ENCODE measurements around the gene PTF1A.

The PTF1A gene

DNA sequence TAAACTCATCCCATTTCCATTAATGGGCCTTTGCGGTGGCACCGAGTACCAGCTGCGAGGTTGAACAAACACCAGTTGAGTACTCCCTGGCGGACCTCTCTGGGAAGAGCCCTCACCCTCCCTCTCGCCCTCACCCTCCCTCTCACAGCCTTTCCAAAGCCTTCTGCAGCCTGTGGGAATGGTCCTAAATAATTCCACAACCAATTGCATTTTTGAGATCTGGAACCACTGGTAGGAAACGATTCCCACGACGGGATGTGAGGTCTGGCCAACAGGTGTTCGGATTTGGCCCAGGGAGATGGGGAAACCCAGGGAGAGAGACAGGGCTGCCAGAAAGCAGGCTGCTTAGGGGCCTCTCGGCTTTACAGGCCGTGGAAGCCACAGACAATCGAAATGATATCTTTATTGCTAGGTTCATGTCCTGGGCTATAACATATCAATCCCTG lies 5.3 kb downstream of the PTF1A start:
- TF ChIP-seq, protein P1, sequence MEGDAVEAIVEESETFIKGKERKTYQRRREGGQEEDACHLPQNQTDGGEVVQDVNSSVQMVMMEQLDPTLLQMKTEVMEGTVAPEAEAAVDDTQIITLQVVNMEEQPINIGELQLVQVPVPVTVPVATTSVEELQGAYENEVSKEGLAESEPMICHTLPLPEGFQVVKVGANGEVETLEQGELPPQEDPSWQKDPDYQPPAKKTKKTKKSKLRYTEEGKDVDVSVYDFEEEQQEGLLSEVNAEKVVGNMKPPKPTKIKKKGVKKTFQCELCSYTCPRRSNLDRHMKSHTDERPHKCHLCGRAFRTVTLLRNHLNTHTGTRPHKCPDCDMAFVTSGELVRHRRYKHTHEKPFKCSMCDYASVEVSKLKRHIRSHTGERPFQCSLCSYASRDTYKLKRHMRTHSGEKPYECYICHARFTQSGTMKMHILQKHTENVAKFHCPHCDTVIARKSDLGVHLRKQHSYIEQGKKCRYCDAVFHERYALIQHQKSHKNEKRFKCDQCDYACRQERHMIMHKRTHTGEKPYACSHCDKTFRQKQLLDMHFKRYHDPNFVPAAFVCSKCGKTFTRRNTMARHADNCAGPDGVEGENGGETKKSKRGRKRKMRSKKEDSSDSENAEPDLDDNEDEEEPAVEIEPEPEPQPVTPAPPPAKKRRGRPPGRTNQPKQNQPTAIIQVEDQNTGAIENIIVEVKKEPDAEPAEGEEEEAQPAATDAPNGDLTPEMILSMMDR (IDR thresholded peaks at IDR 0.05; ENCODE audit: control extremely low read depth, extremely low read depth, low read depth, missing control alignments) = no peak
- CTCF ChIA-PET = no interaction called here
- DNase-seq (ENCODE audit: extremely low spot score) = peak; percentile 12
- POLR2A ChIA-PET = no interaction called here

DNA sequence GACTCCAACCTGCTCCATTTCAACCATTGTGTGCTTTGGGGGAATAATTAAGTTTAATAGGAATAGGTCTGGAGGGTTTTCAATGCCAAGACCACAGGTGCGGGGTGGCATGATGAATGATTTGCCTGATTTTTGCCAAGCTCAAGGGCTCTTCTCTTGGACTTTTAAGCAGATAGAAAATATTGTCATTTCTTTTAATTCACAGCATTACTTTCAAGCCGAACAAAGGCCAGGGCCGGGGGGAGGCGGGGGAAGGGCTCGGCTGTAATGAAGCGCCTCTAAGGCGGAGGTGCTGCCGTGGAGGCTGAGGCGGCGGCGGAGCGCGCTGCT lies 6.5 kb downstream of the PTF1A start:
- ChIA-PET CTCF (no interaction called here), POLR2A (no interaction called here)
- peak; percentile 13 for DNase-seq (ENCODE audit: extremely low spot score)
- TF ChIP-seq, protein P1 (IDR thresholded peaks at IDR 0.05; ENCODE audit: control extremely low read depth, extremely low read depth, low read depth, missing control alignments) = no peak

DNA sequence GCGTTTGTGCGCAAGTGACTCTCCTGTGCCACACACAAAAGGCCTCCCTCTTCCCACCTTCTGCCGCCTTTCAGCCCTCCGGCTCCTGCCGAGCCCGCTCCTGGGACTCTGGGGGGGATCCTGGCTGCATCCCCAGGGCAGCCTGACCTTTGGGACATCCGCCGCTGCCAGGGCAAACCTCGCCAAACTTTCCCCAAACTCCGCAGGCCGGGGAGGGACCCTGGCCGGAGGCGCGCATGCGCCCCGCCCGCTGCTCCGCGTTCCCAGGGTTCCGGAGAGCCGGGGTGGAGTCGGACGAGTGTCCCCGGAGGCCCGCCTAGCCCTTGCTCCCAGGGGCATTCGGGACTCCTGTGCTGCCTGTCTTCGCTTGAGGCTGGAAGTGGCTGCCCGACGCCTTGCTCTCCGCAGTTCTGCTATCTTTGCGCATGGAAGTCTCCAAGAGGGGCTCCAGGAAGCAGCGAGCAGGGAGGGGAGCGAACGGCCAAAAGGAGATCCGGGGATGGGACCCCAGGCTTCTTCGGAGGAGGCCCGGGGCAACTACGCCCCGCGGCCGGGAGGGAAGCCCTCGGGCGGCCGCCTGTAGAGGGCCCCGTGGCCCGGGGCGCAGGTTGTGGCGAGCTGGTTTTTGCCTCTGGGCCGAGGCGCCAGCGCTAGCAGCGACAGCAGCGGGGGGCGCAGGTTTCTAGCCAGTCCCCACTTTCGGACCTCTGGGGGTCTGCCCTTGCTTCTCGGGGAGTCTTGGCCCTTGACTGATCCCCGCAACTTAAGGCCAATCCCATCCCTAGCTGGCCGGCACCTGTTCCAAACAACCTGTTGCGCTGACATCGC lies 7.0 kb downstream of the PTF1A start:
- CTCF ChIA-PET = no interaction called here
- TF ChIP-seq, protein P1 (IDR thresholded peaks at IDR 0.05; ENCODE audit: control extremely low read depth, extremely low read depth, low read depth, missing control alignments) = no peak
- POLR2A ChIA-PET = no interaction called here
- DNase-seq (ENCODE audit: extremely low spot score) = peak; percentile 19

DNA sequence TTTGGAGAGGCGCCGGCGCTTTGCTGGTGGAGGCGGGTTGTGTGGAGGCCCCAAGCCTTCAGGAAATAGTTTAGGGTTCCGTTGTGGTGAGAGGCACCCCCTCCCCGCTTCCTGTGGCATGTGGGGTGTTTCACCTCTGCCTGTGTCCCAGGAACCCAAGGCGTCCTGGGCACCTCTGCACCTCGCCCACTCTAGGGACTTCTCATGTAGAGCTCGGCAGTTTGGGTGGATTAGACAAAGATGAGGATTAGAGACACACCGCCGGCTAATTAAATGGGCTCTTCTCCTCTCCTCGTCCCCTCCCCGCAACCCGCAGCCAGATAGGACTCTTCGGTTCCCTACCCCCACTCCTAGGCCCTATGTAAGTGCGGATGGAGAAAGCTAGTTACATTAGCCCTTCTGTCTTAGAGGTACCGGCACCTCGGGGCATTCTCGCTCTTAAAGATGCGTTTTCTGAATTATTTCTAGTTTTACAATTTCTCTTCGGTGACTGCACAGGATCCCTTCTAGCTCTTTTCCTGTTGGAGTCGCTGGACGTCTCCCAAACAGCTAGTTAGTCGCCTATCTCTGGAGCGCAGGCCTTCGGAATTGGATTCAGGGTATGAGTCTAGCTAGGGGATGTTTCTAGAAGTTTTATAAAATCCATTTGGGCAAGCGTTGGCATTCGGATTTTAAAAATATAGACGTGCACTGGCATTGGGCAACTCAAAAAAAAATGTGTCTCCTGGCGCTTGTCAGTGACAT lies 7.8 kb downstream of the PTF1A start:
- TF ChIP-seq, protein P1 (IDR thresholded peaks at IDR 0.05; ENCODE audit: control extremely low read depth, extremely low read depth, low read depth, missing control alignments) = no peak
- POLR2A ChIA-PET = no interaction called here
- CTCF ChIA-PET = no interaction called here
- no peak for DNase-seq (ENCODE audit: extremely low spot score)

DNA sequence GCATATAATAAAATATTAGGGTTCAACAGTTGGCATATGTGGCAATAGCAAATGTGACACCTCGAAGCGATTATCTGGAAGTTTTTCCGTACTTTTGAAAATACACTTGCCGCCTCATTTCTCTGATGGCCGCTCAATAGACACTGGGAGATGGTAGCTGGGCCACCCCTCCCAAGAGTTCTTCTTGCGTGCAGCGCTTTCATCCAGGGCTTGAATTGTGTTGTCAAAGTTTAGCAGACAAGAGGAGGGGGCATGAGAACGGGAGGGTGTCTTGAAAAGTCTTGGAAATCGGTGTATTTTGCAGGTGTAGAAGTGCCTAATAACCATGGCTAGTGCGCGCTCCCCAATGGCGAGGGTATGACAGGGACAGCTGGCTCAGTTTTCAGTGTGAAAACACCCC lies 8.5 kb downstream of the PTF1A start:
- DNase-seq (ENCODE audit: extremely low spot score) = no peak
- CTCF ChIA-PET = no interaction called here
- TF ChIP-seq, protein P1 (IDR thresholded peaks at IDR 0.05; ENCODE audit: control extremely low read depth, extremely low read depth, low read depth, missing control alignments) = no peak
- POLR2A ChIA-PET = no interaction called here

DNA sequence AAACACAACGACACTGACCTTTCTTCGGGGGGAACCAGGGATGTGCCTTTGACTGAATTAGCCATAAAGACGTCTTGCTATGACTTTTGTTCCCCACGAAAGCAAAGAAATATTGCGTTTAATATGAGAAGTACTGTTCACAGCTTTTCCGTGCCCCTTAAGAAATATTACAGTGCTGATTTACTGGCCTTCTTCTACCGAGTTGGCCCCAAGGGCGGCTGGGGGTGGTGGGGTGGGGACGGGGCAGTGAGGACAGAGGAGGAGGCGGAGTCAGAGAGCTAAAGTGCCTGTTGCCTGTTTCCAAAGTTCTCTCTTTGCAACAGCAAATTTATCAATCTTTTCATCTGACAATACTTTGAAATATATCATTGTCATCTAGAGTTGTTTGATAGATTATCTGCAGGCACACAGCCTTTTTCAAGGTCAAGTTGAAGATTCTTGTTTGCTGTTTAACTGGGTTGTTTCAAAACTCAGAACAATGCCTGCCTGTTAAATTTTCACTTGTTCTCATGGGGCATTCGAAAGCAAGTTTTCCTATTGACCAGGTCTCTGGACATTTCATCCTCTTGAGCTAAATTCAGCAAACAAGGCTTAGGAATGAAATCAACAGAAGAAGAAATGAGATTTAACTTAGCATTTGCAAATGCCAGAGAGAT lies 9.0 kb downstream of the PTF1A start:
- ChIA-PET POLR2A (no interaction called here), CTCF (no interaction called here)
- DNase-seq (ENCODE audit: extremely low spot score) = peak; percentile 5
- TF ChIP-seq, protein P1 (IDR thresholded peaks at IDR 0.05; ENCODE audit: control extremely low read depth, extremely low read depth, low read depth, missing control alignments) = no peak
